ENCODE results near the gene GPR158.

The GPR158 gene

GRCh38 chr10:25130906-25131305 is 43.9 kb upstream of the GPR158 start:
- H3K79me1 ChIP-seq (ENCODE audit: low read depth, low read length) = no peaks in the 10 kb centered on the region
- no peak overlapping the region for H3K18ac ChIP-seq (ENCODE audit: low read length)
- H3K4ac ChIP-seq (ENCODE audit: low read length) = no peak overlapping the region
- H3K27ac ChIP-seq (replicated peaks; ENCODE audit: low read length) = no peak overlapping the region
- no peak overlapping the region for H2AK5ac ChIP-seq (ENCODE audit: low read depth, low read length)
- peaks cover 0 to 2% of the 10 kb centered on the region in 2 donors for H3K9me3 ChIP-seq (replicated peaks in 1 of 2; ENCODE audit: control insufficient read depth in 2 of 2, insufficient read depth in 1 of 2, low read depth in 1 of 2, low read length in 2 of 2)
- no peak for DNase-seq (ENCODE audit: low spot score)
- WGBS, 2 donors (ENCODE audit: extremely low coverage in 2 of 2, insufficient read length in 2 of 2, insufficient replicate concordance in 1 of 2) = no CpG with 5 or more reads among the region's 4 CpGs
- H2BK5ac ChIP-seq (ENCODE audit: low read length) = no peak overlapping the region
- H3K9ac ChIP-seq (ENCODE audit: low read depth, low read length, poor library complexity) = no peak overlapping the region
- H2BK12ac ChIP-seq (ENCODE audit: low read length) = no peak overlapping the region
- no peak overlapping the region for H4K91ac ChIP-seq (ENCODE audit: low read depth, low read length, poor library complexity)
- no peaks in the 10 kb centered on the region for H3K36me3 ChIP-seq (replicated peaks in 1 of 2; ENCODE audit: control insufficient read depth in 2 of 2, insufficient read depth in 2 of 2, low read length in 2 of 2)
- H4K8ac ChIP-seq (ENCODE audit: low read depth, low read length) = no peak overlapping the region
- H2AFZ ChIP-seq (ENCODE audit: low read length) = no peak overlapping the region
- H3K27me3 ChIP-seq (ENCODE audit: control insufficient read depth in 3 of 3, insufficient read depth in 3 of 3, low read depth in 1 of 3, low read length in 3 of 3) = no peaks in the 10 kb centered on the region
- H3K23ac ChIP-seq (ENCODE audit: low read depth, low read length, poor library complexity) = no peak overlapping the region
- H3K4me3 ChIP-seq (ENCODE audit: low read length in 2 of 2) = no peak overlapping the region
- H3K14ac ChIP-seq (ENCODE audit: low read length) = no peak overlapping the region
- H3K4me1 ChIP-seq (ENCODE audit: control insufficient read depth in 2 of 2, insufficient read depth in 1 of 2, low read depth in 1 of 2, low read length in 2 of 2) = peaks cover 0 to 3% of the 10 kb centered on the region in 2 donors
- H3K4me2 ChIP-seq (ENCODE audit: insufficient read depth, low read length, poor library complexity, severe bottlenecking) = no peak overlapping the region
- H2BK15ac ChIP-seq (ENCODE audit: low read length) = no peak overlapping the region
- no peak overlapping the region for H2BK120ac ChIP-seq (ENCODE audit: low read depth, low read length)

- Histone ChIP-seq H3K23ac (ENCODE audit: low read depth, low read length, poor library complexity) (no peak overlapping the region), H2BK5ac (ENCODE audit: low read length) (no peak overlapping the region), H4K8ac (ENCODE audit: low read depth, low read length) (no peak overlapping the region), H3K36me3 (replicated peaks in 1 of 2; ENCODE audit: control insufficient read depth in 2 of 2, insufficient read depth in 2 of 2, low read length in 2 of 2) (no peaks in the 10 kb centered on the region), H3K14ac (ENCODE audit: low read length) (no peak overlapping the region), H2BK15ac (ENCODE audit: low read length) (no peak overlapping the region), H3K9me3 (replicated peaks in 1 of 2; ENCODE audit: control insufficient read depth in 2 of 2, insufficient read depth in 1 of 2, low read depth in 1 of 2, low read length in 2 of 2) (no peaks in the 10 kb centered on the region), H2AK5ac (ENCODE audit: low read depth, low read length) (no peak overlapping the region), H3K4me1 (ENCODE audit: control insufficient read depth in 2 of 2, insufficient read depth in 1 of 2, low read depth in 1 of 2, low read length in 2 of 2) (no peaks in the 10 kb centered on the region), H3K27ac (replicated peaks; ENCODE audit: low read length) (no peak overlapping the region), H3K4ac (ENCODE audit: low read length) (no peak overlapping the region), H3K27me3 (ENCODE audit: control insufficient read depth in 3 of 3, insufficient read depth in 3 of 3, low read depth in 1 of 3, low read length in 3 of 3) (no peaks in the 10 kb centered on the region), H2BK12ac (ENCODE audit: low read length) (no peak overlapping the region), H3K79me1 (ENCODE audit: low read depth, low read length) (no peaks in the 10 kb centered on the region), H3K4me2 (ENCODE audit: insufficient read depth, low read length, poor library complexity, severe bottlenecking) (no peak overlapping the region), H3K9ac (ENCODE audit: low read depth, low read length, poor library complexity) (no peak overlapping the region), H2AFZ (ENCODE audit: low read length) (no peak overlapping the region), H3K4me3 (ENCODE audit: low read length in 2 of 2) (no peak overlapping the region), H3K18ac (ENCODE audit: low read length) (peak overlapping the region; percentile 38), H4K91ac (ENCODE audit: low read depth, low read length, poor library complexity) (no peak overlapping the region), H2BK120ac (ENCODE audit: low read depth, low read length) (no peak overlapping the region)
- no CpG with 5 or more reads among the region's 12 CpGs for WGBS, 2 donors (ENCODE audit: extremely low coverage in 2 of 2, insufficient read length in 2 of 2, insufficient replicate concordance in 1 of 2)
- DNase-seq (ENCODE audit: low spot score) = no peak
Measured at GRCh38 chr10:25142116-25142864, 32.5 kb upstream of the GPR158 start.

- no peak overlapping the region for H2AFZ ChIP-seq (ENCODE audit: low read length)
- H3K79me1 ChIP-seq (ENCODE audit: low read depth, low read length) = no peaks in the 10 kb centered on the region
- H2AK5ac ChIP-seq (ENCODE audit: low read depth, low read length) = no peak overlapping the region
- peak overlapping the region; percentile 65 for H3K18ac ChIP-seq (ENCODE audit: low read length)
- no peak overlapping the region for H2BK120ac ChIP-seq (ENCODE audit: low read depth, low read length)
- H3K27ac ChIP-seq (replicated peaks; ENCODE audit: low read length) = no peak overlapping the region
- H3K4me3 ChIP-seq (ENCODE audit: low read length in 2 of 2) = no peak overlapping the region
- peak overlapping the region; percentile 30 for H3K9ac ChIP-seq (ENCODE audit: low read depth, low read length, poor library complexity)
- H4K8ac ChIP-seq (ENCODE audit: low read depth, low read length) = no peak overlapping the region
- H4K91ac ChIP-seq (ENCODE audit: low read depth, low read length, poor library complexity) = no peak overlapping the region
- DNase-seq (ENCODE audit: low spot score) = no peak
- no peak overlapping the region for H3K23ac ChIP-seq (ENCODE audit: low read depth, low read length, poor library complexity)
- no CpG with 5 or more reads among the region's 3 CpGs for WGBS, 2 donors (ENCODE audit: extremely low coverage in 2 of 2, insufficient read length in 2 of 2, insufficient replicate concordance in 1 of 2)
- H3K4me2 ChIP-seq (ENCODE audit: insufficient read depth, low read length, poor library complexity, severe bottlenecking) = no peak overlapping the region
- H3K36me3 ChIP-seq (replicated peaks in 1 of 2; ENCODE audit: control insufficient read depth in 2 of 2, insufficient read depth in 2 of 2, low read length in 2 of 2) = no peaks in the 10 kb centered on the region
- no peaks in the 10 kb centered on the region for H3K9me3 ChIP-seq (replicated peaks in 1 of 2; ENCODE audit: control insufficient read depth in 2 of 2, insufficient read depth in 1 of 2, low read depth in 1 of 2, low read length in 2 of 2)
- H2BK12ac ChIP-seq (ENCODE audit: low read length) = no peak overlapping the region
- no peak overlapping the region for H3K4ac ChIP-seq (ENCODE audit: low read length)
- H3K4me1 ChIP-seq (ENCODE audit: control insufficient read depth in 2 of 2, insufficient read depth in 1 of 2, low read depth in 1 of 2, low read length in 2 of 2) = no peaks in the 10 kb centered on the region
- no peak overlapping the region for H2BK5ac ChIP-seq (ENCODE audit: low read length)
- no peaks in the 10 kb centered on the region for H3K27me3 ChIP-seq (ENCODE audit: control insufficient read depth in 3 of 3, insufficient read depth in 3 of 3, low read depth in 1 of 3, low read length in 3 of 3)
- H2BK15ac ChIP-seq (ENCODE audit: low read length) = no peak overlapping the region
- no peak overlapping the region for H3K14ac ChIP-seq (ENCODE audit: low read length)
Measured at GRCh38 chr10:25157650-25158049, 17.2 kb upstream of the GPR158 start.

GRCh38 chr10:25159591-25159990 is 15.2 kb upstream of the GPR158 start:
- no peak overlapping the region for H3K18ac ChIP-seq (ENCODE audit: low read length)
- H2AK5ac ChIP-seq (ENCODE audit: low read depth, low read length) = no peak overlapping the region
- H3K4ac ChIP-seq (ENCODE audit: low read length) = no peak overlapping the region
- no peak overlapping the region for H2BK5ac ChIP-seq (ENCODE audit: low read length)
- H3K36me3 ChIP-seq (replicated peaks in 1 of 2; ENCODE audit: control insufficient read depth in 2 of 2, insufficient read depth in 2 of 2, low read length in 2 of 2) = no peaks in the 10 kb centered on the region
- H3K4me1 ChIP-seq (ENCODE audit: control insufficient read depth in 2 of 2, insufficient read depth in 1 of 2, low read depth in 1 of 2, low read length in 2 of 2) = no peaks in the 10 kb centered on the region
- H3K9me3 ChIP-seq (replicated peaks in 1 of 2; ENCODE audit: control insufficient read depth in 2 of 2, insufficient read depth in 1 of 2, low read depth in 1 of 2, low read length in 2 of 2) = no peaks in the 10 kb centered on the region
- no peak overlapping the region for H4K91ac ChIP-seq (ENCODE audit: low read depth, low read length, poor library complexity)
- no peak overlapping the region for H3K4me2 ChIP-seq (ENCODE audit: insufficient read depth, low read length, poor library complexity, severe bottlenecking)
- no peak overlapping the region for H2BK15ac ChIP-seq (ENCODE audit: low read length)
- no peaks in the 10 kb centered on the region for H3K27me3 ChIP-seq (ENCODE audit: control insufficient read depth in 3 of 3, insufficient read depth in 3 of 3, low read depth in 1 of 3, low read length in 3 of 3)
- H2BK12ac ChIP-seq (ENCODE audit: low read length) = no peak overlapping the region
- no peak overlapping the region for H4K8ac ChIP-seq (ENCODE audit: low read depth, low read length)
- no peak overlapping the region for H3K14ac ChIP-seq (ENCODE audit: low read length)
- H2BK120ac ChIP-seq (ENCODE audit: low read depth, low read length) = no peak overlapping the region
- no peak overlapping the region for H2AFZ ChIP-seq (ENCODE audit: low read length)
- no peak overlapping the region for H3K9ac ChIP-seq (ENCODE audit: low read depth, low read length, poor library complexity)
- no peak overlapping the region for H3K27ac ChIP-seq (replicated peaks; ENCODE audit: low read length)
- no peak overlapping the region for H3K23ac ChIP-seq (ENCODE audit: low read depth, low read length, poor library complexity)
- H3K79me1 ChIP-seq (ENCODE audit: low read depth, low read length) = no peaks in the 10 kb centered on the region
- no peak overlapping the region for H3K4me3 ChIP-seq (ENCODE audit: low read length in 2 of 2)
- WGBS, 2 donors (ENCODE audit: extremely low coverage in 2 of 2, insufficient read length in 2 of 2, insufficient replicate concordance in 1 of 2) = no CpG with 5 or more reads among the region's 2 CpGs
- DNase-seq (ENCODE audit: low spot score) = no peak
